Raji (cell line): ENCODE results near the gene EPB41L1.

Experiments used
- POLR2A ChIP-seq: IDR thresholded peaks from 2 replicates; pipeline ENCODE4 v1.6.1; 2011; ENCODE audit warnings: low read depth, low read length, control low read depth; ENCODE audit not compliant: insufficient read depth

EPB41L1 gene

DNA sequence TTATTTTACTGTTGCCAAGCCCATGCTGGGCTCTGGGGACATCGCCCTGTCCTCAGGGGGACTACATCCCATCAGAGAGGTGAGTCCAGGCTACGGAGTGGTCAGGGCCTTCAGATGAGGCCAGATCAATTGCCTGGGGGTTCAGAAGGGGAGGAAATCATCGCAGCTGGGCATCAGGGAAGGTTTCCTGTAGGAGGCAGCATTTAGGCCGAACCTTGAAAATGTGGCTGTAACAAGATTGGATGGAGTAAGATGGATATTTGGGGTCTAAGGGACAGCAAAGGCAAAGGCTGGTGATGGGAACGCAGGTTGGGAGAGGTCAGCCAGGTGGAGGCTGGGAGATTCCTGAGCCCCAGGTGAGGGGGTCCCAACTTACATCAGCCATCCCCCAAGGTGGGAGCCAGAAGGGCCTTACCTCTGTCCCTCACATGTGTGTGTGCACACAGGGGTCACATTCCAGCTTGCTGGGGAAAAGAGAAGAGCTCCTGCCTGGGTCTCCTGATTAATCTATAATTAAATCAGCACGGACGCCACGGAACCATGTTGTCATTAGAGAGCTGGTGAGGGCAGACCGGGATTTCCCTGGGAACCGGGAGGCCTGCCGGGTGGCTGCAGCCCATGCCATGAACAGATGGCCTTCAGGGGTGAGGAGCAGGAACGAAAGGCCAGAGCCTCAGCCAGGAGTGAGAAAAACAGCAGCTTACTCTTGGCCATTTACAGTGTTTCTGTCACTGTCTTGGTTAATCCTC is 121.1 kb downstream of the EPB41L1 start:
- TF ChIP-seq POLR2A, result no peak

DNA sequence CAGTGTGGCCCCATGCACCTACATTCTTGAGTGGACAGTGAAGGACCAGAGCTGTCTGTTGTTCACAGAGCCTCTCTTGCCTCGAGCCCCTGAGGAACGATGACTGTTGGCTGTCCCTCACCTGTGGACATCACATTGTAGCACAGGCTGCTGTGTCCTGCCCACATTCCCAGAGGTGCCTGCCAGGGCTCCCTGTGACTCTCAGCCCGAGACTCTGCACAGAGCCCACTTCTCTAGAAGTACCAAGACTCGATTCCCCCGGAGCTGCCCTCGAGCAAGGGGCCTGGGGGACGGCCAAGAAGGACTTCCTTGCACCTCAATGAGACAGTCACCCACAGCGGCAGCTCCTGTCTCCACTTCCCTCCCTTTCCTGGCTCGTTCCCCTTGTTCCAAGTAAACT is 123.0 kb downstream of the EPB41L1 start:
- TF ChIP-seq POLR2A, result no peak

DNA sequence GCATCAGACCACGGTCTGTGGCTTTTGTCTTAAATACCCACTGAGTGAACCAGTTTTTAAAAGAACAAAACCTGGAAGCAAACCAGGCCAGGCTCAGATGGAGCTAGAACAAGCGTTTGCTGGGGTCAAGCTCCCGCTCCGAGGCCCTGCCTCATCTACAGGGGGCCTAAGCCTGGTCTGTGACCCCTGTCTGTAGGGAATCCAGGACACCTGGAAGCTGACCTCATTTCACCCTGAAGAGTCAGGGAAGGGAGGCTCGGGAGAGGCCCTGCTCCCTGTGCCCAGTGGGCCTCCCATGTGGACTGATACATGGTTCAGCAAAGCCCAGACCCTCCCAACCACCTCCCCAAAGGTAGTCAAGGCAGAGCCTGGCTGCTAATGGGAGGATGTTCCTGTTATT is 124.8 kb downstream of the EPB41L1 start:
- TF ChIP-seq POLR2A, result no peak

DNA sequence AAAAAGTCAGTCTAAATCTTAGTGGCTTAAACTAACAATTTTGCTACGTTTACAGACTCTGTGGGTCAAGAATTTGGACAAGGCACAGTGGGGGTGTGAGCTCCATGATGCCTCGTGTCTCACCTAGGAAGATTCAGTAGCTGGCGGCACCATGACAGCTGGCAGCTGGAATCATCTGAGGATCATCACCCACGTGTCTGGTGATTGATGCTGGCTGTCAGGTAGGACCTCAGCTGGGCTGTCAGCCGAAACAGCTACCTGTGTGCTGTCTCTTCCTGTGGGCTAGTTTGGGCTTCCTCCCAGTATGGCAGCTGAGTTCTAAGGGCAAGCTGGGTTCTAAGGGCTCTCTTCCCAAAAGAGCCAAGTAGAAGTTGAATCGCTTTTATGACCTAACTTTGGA is 125.2 kb downstream of the EPB41L1 start:
- no peak for TF ChIP-seq POLR2A

DNA sequence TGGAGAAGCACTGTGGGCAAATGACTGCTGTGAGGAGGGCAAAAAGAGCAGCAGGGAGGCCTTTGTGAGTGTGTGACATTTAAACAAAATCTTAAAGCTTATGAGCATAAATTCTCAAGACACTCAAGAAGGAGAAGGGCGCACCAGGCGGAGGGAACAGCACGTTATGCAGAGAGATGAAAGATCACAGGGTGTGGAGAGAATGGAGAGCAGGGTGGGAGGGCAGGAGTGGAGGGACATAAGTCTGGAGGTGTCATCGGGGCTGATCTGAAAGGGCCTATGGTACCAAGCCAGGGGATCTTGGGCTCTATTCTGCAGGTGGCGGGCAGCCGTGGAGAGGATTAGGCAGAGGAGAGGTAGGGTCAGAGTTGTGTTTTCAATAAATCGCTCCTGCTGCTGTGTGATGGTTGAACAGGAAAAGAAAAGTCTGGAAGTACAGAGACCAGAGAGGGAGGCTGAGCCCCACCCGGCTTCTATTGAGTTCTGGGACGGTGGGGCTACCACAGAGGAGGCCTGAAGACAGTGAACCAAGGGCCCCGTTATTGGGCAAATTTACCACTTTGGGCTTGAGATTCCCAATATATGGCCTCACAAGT is 127.3 kb downstream of the EPB41L1 start:
- no peak for TF ChIP-seq POLR2A
